ENCODE measurements around the gene CACNG7.

The CACNG7 gene

GRCh38 chr19:53903055-53903680 lies 5.9 kb upstream of the CACNG7 start:
- DNase-seq, result no peak

GRCh38 chr19:53904909-53905308 lies 4.2 kb upstream of the CACNG7 start:
- no peak for DNase-seq

- DNase-seq, result no peak
Observed at GRCh38 chr19:53905787-53906186, 3.3 kb upstream of the CACNG7 start.

- DNase-seq, result peak in 45 of 56 donors; percentile 8 to 74 (median 39)
Observed at GRCh38 chr19:53906211-53907192, 2.6 kb upstream of the CACNG7 start.

GRCh38 chr19:53907193-53907581 lies 1.9 kb upstream of the CACNG7 start:
- DNase-seq, result peak in 15 of 56 donors; percentile 8 to 64 (median 37)

- peak in 2 of 56 donors; percentile 32 to 42 for DNase-seq
Observed at GRCh38 chr19:53907690-53908089, 1.4 kb upstream of the CACNG7 start.

- peak in 54 of 56 donors; percentile 54 to 91 (median 78) for DNase-seq
Observed at GRCh38 chr19:53908106-53908934, 758 bp upstream of the CACNG7 start.

- DNase-seq, result peak in 2 of 56 donors; percentile 17 to 29
Observed at GRCh38 chr19:53909471-53910169, 542 bp downstream of the CACNG7 start.

- peak in 4 of 56 donors; percentile 10 to 33 (median 20) for DNase-seq
Observed at GRCh38 chr19:53910170-53910518, 1.1 kb downstream of the CACNG7 start.

GRCh38 chr19:53912653-53913052 lies 3.6 kb downstream of the CACNG7 start:
- DNase-seq, result peak in 1 of 56 donors; percentile 5

GRCh38 chr19:53915000-53915399 lies 5.9 kb downstream of the CACNG7 start:
- no peak for DNase-seq

GRCh38 chr19:53916004-53916403 lies 6.9 kb downstream of the CACNG7 start:
- no peak for DNase-seq

- peak in 21 of 56 donors; percentile 4 to 66 (median 32) for DNase-seq
Observed at GRCh38 chr19:53917356-53917755, 8.3 kb downstream of the CACNG7 start.

GRCh38 chr19:53927739-53928138 lies 18.7 kb downstream of the CACNG7 start:
- DNase-seq, result no peak

GRCh38 chr19:53936029-53936428 lies 27.0 kb downstream of the CACNG7 start:
- DNase-seq, result no peak

- DNase-seq, result peak in 2 of 56 donors; percentile 17 to 47
Observed at GRCh38 chr19:53942001-53942786, 33.1 kb downstream of the CACNG7 start.

- no peak for DNase-seq
Observed at GRCh38 chr19:53944416-53944815, 35.3 kb downstream of the CACNG7 start.

GRCh38 chr19:53944933-53945332 lies 35.9 kb downstream of the CACNG7 start:
- DNase-seq, result no peak

- no peak for DNase-seq
Observed at GRCh38 chr19:53945441-53945840, 36.4 kb downstream of the CACNG7 start.

- DNase-seq, result no peak
Observed at GRCh38 chr19:53945998-53946397, 36.9 kb downstream of the CACNG7 start.
